Fibroblast of the aortic adventitia (primary cell): ENCODE measurements around the gene IL19. TPM values are rescaled to one million over a fixed set of nuclear protein-coding genes. Genes with fewer than 3 reads are reported as not detected.
A peak's percentile ranks its signal among the peaks of the same experiment; 100 is the strongest.

Experiments used
- DNase-seq: peaks from one replicate; pipeline ENCODE4 v3.0.0-alpha.2; 2010; ENCODE audit warnings: low read depth
- H3K4me3 ChIP-seq: 2 replicates; pipeline ENCODE4 v1.5.1; 2011; ENCODE audit warnings: low read depth, mild to moderate bottlenecking, control low read depth, low read length, moderate library complexity
- CTCF ChIP-seq: IDR thresholded peaks from 2 replicates; pipeline ENCODE4 v1.5.1; 2011; ENCODE audit warnings: mild to moderate bottlenecking, low read length, control low read depth, inconsistent platforms; ENCODE audit not compliant: insufficient read depth
- total RNA-seq: library from RNA; depleted of rRNA; stranded (reverse); fragments of >200 nt; gene quantifications from 2 replicates; pipeline ENCODE4 v1.2.3, GENCODE V29; 2012; ENCODE audit warnings: low replicate concordance

The IL19 gene
- total RNA-seq, 1 donor = not detected

DNA sequence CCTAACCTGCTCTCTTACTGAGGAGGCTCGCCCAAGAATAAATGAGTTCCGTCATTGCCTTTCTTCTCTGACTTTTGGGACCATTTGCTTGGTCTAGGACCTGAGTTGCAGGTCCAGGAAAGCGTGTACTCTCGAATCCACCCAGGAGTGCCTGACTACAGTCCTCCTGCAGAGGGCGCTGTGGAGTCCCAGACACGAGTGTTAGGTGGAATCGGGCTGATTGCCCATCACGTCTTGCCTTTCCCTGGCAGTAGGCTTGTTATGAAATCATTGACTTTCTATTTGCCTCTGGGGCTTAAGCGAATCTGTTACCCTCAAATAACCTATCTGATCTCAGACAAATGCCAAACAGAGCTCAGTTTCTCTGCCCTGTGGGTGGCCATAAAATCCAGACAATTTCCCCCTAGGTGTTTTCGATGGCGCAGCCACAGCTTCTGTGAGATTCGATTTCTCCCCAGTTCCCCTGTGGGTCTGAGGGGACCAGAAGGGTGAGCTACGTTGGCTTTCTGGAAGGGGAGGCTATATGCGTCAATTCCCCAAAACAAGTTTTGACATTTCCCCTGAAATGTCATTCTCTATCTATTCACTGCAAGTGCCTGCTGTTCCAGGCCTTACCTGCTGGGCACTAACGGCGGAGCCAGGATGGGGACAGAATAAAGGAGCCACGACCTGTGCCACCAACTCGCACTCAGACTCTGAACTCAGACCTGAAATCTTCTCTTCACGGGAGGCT is 94.5 kb downstream of the IL19 start, which contains the start of gene IL20:
Gene IL20, plus strand, starts transcription at position 685 of the 733 bp plus-strand sequence. CDS start 230 bp downstream, outside the sequence.
- TF ChIP-seq CTCF = peak; percentile 96
- peak; percentile 88 for DNase-seq
- H3K4me3 ChIP-seq = no peak within 1 kb of the TSS

DNA sequence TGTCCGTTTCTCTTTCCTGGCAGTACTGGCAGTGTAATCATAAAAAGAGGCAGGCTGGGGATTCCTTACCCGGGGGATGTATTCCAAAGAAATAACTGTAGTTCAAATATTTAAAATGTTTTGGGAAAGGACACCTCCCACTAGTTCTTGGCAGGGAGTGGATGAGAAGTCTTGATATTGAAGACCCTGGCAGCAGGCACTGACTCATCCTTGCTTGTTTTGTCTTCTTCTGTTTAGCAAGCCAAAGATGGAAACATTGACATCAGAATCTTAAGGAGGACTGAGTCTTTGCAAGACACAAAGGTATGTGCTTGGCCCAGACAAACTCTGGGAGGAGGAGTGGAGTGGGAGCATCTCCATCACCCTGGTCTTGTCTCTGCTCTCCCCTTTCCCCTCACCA is 95.5 kb downstream of the IL19 start:
- no peak for TF ChIP-seq CTCF
- no peak overlapping the region for H3K4me3 ChIP-seq
- DNase-seq = peak; percentile 20

- no peak for DNase-seq
- no peak for TF ChIP-seq CTCF
These were observed 96.7 kb downstream of the IL19 start for GRCh38 chr1:206867239-206867638.

DNA sequence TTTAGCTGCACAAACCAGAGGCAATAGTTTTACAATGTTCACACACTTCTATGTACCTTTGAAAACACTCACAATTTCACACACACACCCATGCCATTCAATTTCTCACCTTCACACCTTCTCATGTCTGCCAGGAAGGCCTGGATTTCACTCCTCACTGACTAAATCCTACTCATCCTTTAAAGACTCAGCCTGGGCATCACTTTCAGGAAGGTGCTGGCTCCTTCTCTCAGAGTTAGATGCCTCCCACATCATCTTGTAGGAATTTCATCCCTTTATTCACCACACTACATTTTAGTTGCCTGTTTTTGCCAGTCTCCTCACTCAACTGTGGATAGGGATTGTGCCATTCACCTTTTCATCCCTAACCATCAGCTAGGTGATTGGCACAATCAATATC is 97.1 kb downstream of the IL19 start:
- no peak overlapping the region for H3K4me3 ChIP-seq
- no peak for DNase-seq
- no peak for TF ChIP-seq CTCF

More at GRCh38 chr1:206867239-206867638, 96.7 kb downstream of the IL19 start:
- H3K4me3 ChIP-seq = no peak overlapping the region

- DNase-seq = no peak
- no peak overlapping the region for H3K4me3 ChIP-seq
- no peak for TF ChIP-seq CTCF
These were observed 97.7 kb downstream of the IL19 start for GRCh38 chr1:206868264-206868663.

GRCh38 chr1:206872139-206872538 is 101.6 kb downstream of the IL19 start:
- no peak overlapping the region for H3K4me3 ChIP-seq
- TF ChIP-seq CTCF = no peak
- no peak for DNase-seq
